ENCODE results near the gene OPN3.

The OPN3 gene

GRCh38 chr1:241631674-241632073, 8.5 kb downstream of the OPN3 start:
- no peak for TF ChIP-seq ARNTL (CRISPR knock-in tag; IDR thresholded peaks at IDR 0.05; ENCODE audit: borderline replicate concordance, low read depth)
- no peak for TF ChIP-seq ZFP30 (CRISPR knock-in tag; IDR thresholded peaks at IDR 0.05)
- no peak for ATAC-seq

GRCh38 chr1:241630899-241631298, 9.3 kb downstream of the OPN3 start:
- no peak for ATAC-seq
- TF ChIP-seq POU6F1 (CRISPR knock-in tag; IDR thresholded peaks at IDR 0.05; ENCODE audit: borderline replicate concordance, low read depth): no peak
- TF ChIP-seq ZNF565 (CRISPR knock-in tag; conservative IDR thresholded peaks at IDR 0.05; ENCODE audit: low read depth): no peak
- no peak for TF ChIP-seq GLIS3 (CRISPR knock-in tag; IDR thresholded peaks at IDR 0.05)
- TF ChIP-seq CSRNP3 (CRISPR knock-in tag; IDR thresholded peaks at IDR 0.05): no peak
- TF ChIP-seq TOX (CRISPR knock-in tag; IDR thresholded peaks at IDR 0.05; ENCODE audit: borderline replicate concordance): no peak
- no peak for TF ChIP-seq PATZ1 (CRISPR knock-in tag; IDR thresholded peaks at IDR 0.05; ENCODE audit: borderline replicate concordance)
- TF ChIP-seq ISL1 (CRISPR knock-in tag; IDR thresholded peaks at IDR 0.05): no peak

DNA sequence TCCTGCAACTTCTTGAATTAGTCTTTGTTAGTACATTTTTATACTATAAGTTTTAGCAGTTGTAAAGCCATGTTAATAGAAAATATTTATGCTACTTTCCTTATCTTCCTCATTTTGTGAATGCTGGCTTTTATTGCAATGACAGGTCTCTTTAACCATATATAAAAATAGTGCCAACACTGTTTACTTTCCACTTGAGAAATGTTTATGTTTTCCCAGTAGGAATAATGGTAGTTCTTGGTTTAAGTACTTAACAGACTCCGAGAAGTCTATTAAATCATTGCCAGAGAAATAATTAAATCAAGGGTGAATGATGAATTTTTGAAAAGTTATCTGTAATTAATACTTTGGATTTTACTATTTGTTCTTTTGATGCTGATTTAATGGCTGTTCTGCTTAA, 9.7 kb downstream of the OPN3 start:
- TF ChIP-seq TCF4 (CRISPR knock-in tag; IDR thresholded peaks at IDR 0.05; ENCODE audit: borderline replicate concordance) (no peak), SNAI2 (CRISPR knock-in tag; IDR thresholded peaks at IDR 0.05) (no peak), CSDC2 (CRISPR knock-in tag; IDR thresholded peaks at IDR 0.05) (no peak)

GRCh38 chr1:241630005-241630404, 10.2 kb downstream of the OPN3 start:
- TF ChIP-seq RARB (CRISPR knock-in tag; IDR thresholded peaks at IDR 0.05): no peak
- TF ChIP-seq PATZ1 (CRISPR knock-in tag; IDR thresholded peaks at IDR 0.05; ENCODE audit: borderline replicate concordance): no peak
- TF ChIP-seq ZFP3 (CRISPR knock-in tag; IDR thresholded peaks at IDR 0.05): no peak
- no peak for TF ChIP-seq GLIS3 (CRISPR knock-in tag; IDR thresholded peaks at IDR 0.05)
- TF ChIP-seq ESRRG (CRISPR knock-in tag; IDR thresholded peaks at IDR 0.05): no peak
- no peak for TF ChIP-seq POU6F1 (CRISPR knock-in tag; IDR thresholded peaks at IDR 0.05; ENCODE audit: borderline replicate concordance, low read depth)
- no peak for TF ChIP-seq CSRNP3 (CRISPR knock-in tag; IDR thresholded peaks at IDR 0.05)
- TF ChIP-seq ZNF70 (CRISPR knock-in tag; IDR thresholded peaks at IDR 0.05): no peak
- TF ChIP-seq SNAI2 (CRISPR knock-in tag; IDR thresholded peaks at IDR 0.05): no peak
- no peak for TF ChIP-seq ZC3H10 (CRISPR knock-in tag; IDR thresholded peaks at IDR 0.05)
- no peak for TF ChIP-seq ISL1 (CRISPR knock-in tag; IDR thresholded peaks at IDR 0.05)
- no peak for TF ChIP-seq TCF4 (CRISPR knock-in tag; IDR thresholded peaks at IDR 0.05; ENCODE audit: borderline replicate concordance)
- no peak for TF ChIP-seq OSR1 (CRISPR knock-in tag; IDR thresholded peaks at IDR 0.05)

More for the DNA sequence above, 9.7 kb downstream of the OPN3 start:
- ATAC-seq: no peak

More at GRCh38 chr1:241630005-241630404, 10.2 kb downstream of the OPN3 start:
- ATAC-seq: no peak
